Parathyroid adenoma (tissue), 2 donors: ENCODE results near the gene DYNC1I1.
A peak's percentile ranks its signal among the peaks of the same experiment; 100 is the strongest.

Experiments used
- H2AFZ ChIP-seq: fragments of 300-600 bp; sonication (generic); one replicate; pipeline ENCODE4 v1.7.0; 2017; ENCODE audit warnings: antibody characterized with exemption, mild to moderate bottlenecking
- H3K27ac ChIP-seq: fragments of 300-600 bp; sonication (generic); one replicate; pipeline ENCODE4 v1.7.0; 2017
- H3K27me3 ChIP-seq: fragments of 300-600 bp; sonication (generic); one replicate; pipeline ENCODE4 v1.7.0; 2017; ENCODE audit warnings: low read length; ENCODE audit not compliant: control insufficient read depth, insufficient read depth
- H3K36me3 ChIP-seq: fragments of 300-600 bp; sonication (generic); one replicate; pipeline ENCODE4 v1.7.0; 2017; ENCODE audit warnings: low read length; ENCODE audit not compliant: control insufficient read depth, insufficient read depth
- H3K4me1 ChIP-seq: fragments of 300-600 bp; sonication (generic); one replicate; pipeline ENCODE4 v1.7.0; 2017; ENCODE audit warnings: control low read depth
- H3K4me2 ChIP-seq: fragments of 300-600 bp; sonication (generic); one replicate; pipeline ENCODE4 v1.7.0; 2017; ENCODE audit warnings: low read length
- H3K4me3 ChIP-seq: fragments of 300-600 bp; sonication (generic); one replicate; pipeline ENCODE4 v1.7.0; 2017; ENCODE audit warnings: low read depth, low read length
- H3K79me2 ChIP-seq: fragments of 300-600 bp; sonication (generic); one replicate; pipeline ENCODE4 v1.7.0; 2017; ENCODE audit warnings: control low read depth
- H3K9ac ChIP-seq: fragments of 300-600 bp; sonication (generic); one replicate; pipeline ENCODE4 v1.7.0; 2017; ENCODE audit warnings: mild to moderate bottlenecking
- H3K9me3 ChIP-seq: fragments of 300-600 bp; sonication (generic); one replicate; pipeline ENCODE4 v1.7.0; 2017; ENCODE audit warnings: low read length; ENCODE audit not compliant: control insufficient read depth
- CTCF ChIP-seq: fragments of 300-600 bp; sonication (generic); IDR thresholded peaks from one replicate; pipeline ENCODE4 v1.7.0; 2017; ENCODE audit warnings: antibody characterized with exemption, mild to moderate bottlenecking
- donor health status: primary hyperparathyroidism.

The DYNC1I1 gene

GRCh38 chr7:95772771-95773581 lies 622 bp downstream of the DYNC1I1 start:
- TF ChIP-seq CTCF = no peak
- Histone ChIP-seq H3K4me3 (peak overlapping the region; percentile 60), H3K4me1 (peaks cover 2% of the 10 kb centered on the region), H3K79me2 (no peaks in the 10 kb centered on the region), H3K27me3 (no peaks in the 10 kb centered on the region), H3K27ac (peak overlapping the region; percentile 11), H3K36me3 (no peaks in the 10 kb centered on the region), H2AFZ (peak overlapping the region; percentile 90), H3K4me2 (peak overlapping the region; percentile 85), H3K9me3 (no peaks in the 10 kb centered on the region), H3K9ac (peak overlapping the region; percentile 56)

GRCh38 chr7:95776561-95777185 lies 4.3 kb downstream of the DYNC1I1 start:
- Histone ChIP-seq H2AFZ (no peak overlapping the region), H3K27ac (no peak overlapping the region), H3K9ac (no peak overlapping the region), H3K4me1 (peaks cover 2% of the 10 kb centered on the region), H3K4me3 (no peak overlapping the region), H3K27me3 (no peaks in the 10 kb centered on the region), H3K79me2 (no peaks in the 10 kb centered on the region), H3K4me2 (no peak overlapping the region), H3K36me3 (no peaks in the 10 kb centered on the region), H3K9me3 (no peaks in the 10 kb centered on the region)
- no peak for TF ChIP-seq CTCF

GRCh38 chr7:95777269-95777668 lies 4.9 kb downstream of the DYNC1I1 start:
- Histone ChIP-seq H3K36me3 (no peaks in the 10 kb centered on the region), H3K27ac (no peak overlapping the region), H3K4me3 (no peak overlapping the region), H3K4me2 (no peak overlapping the region), H2AFZ (no peak overlapping the region), H3K9me3 (no peaks in the 10 kb centered on the region), H3K79me2 (no peaks in the 10 kb centered on the region), H3K9ac (no peak overlapping the region), H3K4me1 (peaks cover 2% of the 10 kb centered on the region), H3K27me3 (no peaks in the 10 kb centered on the region)
- no peak for TF ChIP-seq CTCF

GRCh38 chr7:95780665-95781064 lies 8.3 kb downstream of the DYNC1I1 start:
- no peak for TF ChIP-seq CTCF
- no peak overlapping the region for H3K4me3 ChIP-seq
- H3K27me3 ChIP-seq = no peaks in the 10 kb centered on the region
- no peak overlapping the region for H3K4me2 ChIP-seq
- H2AFZ ChIP-seq = no peak overlapping the region
- H3K79me2 ChIP-seq = no peaks in the 10 kb centered on the region
- H3K9me3 ChIP-seq = no peaks in the 10 kb centered on the region
- H3K36me3 ChIP-seq = no peaks in the 10 kb centered on the region
- H3K27ac ChIP-seq = no peak overlapping the region
- H3K9ac ChIP-seq = no peak overlapping the region
- H3K4me1 ChIP-seq = no peaks in the 10 kb centered on the region
